ENCODE measurements around the gene SEPTIN1.

DNA sequence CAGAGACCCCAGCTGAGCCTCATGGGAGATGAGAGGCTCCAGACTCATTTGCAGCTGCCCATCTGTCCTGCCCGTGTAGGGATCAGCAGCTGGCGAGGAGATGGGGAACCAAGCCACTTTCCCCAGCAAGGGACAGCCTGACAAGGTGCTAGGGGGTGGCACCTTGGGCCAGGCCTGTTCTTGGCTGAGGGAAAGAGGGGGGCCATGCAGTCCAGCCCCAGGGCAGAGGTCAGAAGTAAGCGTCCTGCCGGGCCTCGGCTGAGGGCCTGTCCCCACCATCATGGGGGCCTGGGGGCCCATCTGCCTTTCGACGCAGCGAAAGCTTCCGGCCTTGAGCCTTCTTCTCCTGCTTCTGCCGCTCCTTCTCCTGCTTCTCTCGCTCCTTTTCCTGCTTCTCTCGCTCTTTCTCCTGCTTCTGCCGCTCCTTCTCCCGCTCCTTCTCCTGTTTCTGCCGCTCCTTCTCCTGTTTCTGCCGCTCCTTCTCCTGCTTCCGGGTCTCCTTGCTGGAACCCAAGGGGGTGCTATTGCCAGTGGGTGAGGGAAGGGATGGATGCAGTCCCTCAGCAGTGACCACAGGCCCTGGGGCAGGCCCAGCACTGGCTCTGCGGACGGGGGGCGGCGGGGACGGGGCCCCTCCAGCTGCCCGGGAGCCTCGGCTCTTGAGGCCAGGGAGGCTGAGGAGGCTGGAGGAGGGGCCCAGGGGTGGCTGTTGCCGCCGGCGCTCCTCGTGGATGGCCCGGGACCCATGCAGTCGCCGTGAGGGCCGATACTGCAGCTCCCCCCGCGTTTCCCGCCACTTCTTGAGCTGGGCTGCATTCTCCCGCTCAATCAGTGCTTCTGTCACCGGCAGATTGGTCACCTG is 24.4 kb downstream of the SEPTIN1 start:
- TF ChIP-seq, protein P1, sequence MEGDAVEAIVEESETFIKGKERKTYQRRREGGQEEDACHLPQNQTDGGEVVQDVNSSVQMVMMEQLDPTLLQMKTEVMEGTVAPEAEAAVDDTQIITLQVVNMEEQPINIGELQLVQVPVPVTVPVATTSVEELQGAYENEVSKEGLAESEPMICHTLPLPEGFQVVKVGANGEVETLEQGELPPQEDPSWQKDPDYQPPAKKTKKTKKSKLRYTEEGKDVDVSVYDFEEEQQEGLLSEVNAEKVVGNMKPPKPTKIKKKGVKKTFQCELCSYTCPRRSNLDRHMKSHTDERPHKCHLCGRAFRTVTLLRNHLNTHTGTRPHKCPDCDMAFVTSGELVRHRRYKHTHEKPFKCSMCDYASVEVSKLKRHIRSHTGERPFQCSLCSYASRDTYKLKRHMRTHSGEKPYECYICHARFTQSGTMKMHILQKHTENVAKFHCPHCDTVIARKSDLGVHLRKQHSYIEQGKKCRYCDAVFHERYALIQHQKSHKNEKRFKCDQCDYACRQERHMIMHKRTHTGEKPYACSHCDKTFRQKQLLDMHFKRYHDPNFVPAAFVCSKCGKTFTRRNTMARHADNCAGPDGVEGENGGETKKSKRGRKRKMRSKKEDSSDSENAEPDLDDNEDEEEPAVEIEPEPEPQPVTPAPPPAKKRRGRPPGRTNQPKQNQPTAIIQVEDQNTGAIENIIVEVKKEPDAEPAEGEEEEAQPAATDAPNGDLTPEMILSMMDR (IDR thresholded peaks at IDR 0.05 in 4 of 5, conservative IDR thresholded peaks at IDR 0.05 in 1 of 5), result no peak
- no peak for TF ChIP-seq POLR2A (IDR thresholded peaks at IDR 0.05)
